HL-60 (cell line): ENCODE results near the gene CDH20.

Experiments
- DNase-seq, 2 experiments: peaks; one replicate each; pipeline ENCODE4 v3.0.0-alpha.2; 2010 to 2020; ENCODE audit warnings: low read depth in 1 of 2, low spot score in 1 of 2
- H3K27ac ChIP-seq: fragments of 250-450 bp; sonication (Bioruptor Pico); replicated peaks from 2 replicates; pipeline ENCODE4 v1.5.1; 2020; ENCODE audit warnings: mild to moderate bottlenecking, moderate library complexity
- H3K27me3 ChIP-seq: fragments of 250-450 bp; sonication (Bioruptor Pico); 2 replicates; pipeline ENCODE4 v1.5.1; 2021; ENCODE audit warnings: mild to moderate bottlenecking, moderate library complexity; ENCODE audit not compliant: insufficient read depth, poor library complexity, severe bottlenecking
- H3K4me3 ChIP-seq: replicated peaks from 2 replicates; pipeline ENCODE4 v1.5.1; 2011; ENCODE audit warnings: mild to moderate bottlenecking, control low read depth, low read length; ENCODE audit not compliant: insufficient read depth
- CTCF ChIP-seq: IDR thresholded peaks from one replicate; pipeline ENCODE4 v1.5.1; 2011; ENCODE audit warnings: low read length, control low read depth, inconsistent platforms; ENCODE audit not compliant: insufficient read depth
- GABPA ChIP-seq: IDR thresholded peaks from 2 replicates; pipeline ENCODE4 v1.6.1; 2012; ENCODE audit warnings: low read depth
- POLR2AphosphoS5 ChIP-seq: IDR thresholded peaks from 2 replicates; pipeline ENCODE4 v1.6.1; 2012; ENCODE audit warnings: low read depth
- REST ChIP-seq: IDR thresholded peaks from 2 replicates; pipeline ENCODE4 v1.6.1; 2012; ENCODE audit warnings: low read depth; ENCODE audit not compliant: insufficient replicate concordance
- SPI1 ChIP-seq: IDR thresholded peaks from 2 replicates; pipeline ENCODE4 v1.6.1; 2012; ENCODE audit warnings: low read depth, mild to moderate bottlenecking, borderline replicate concordance

The CDH20 gene

GRCh38 chr18:61308004-61308403 is 25.2 kb upstream of the CDH20 start:
- no peak overlapping the region for H3K4me3 ChIP-seq
- no peaks in the 10 kb centered on the region for H3K27me3 ChIP-seq
- TF ChIP-seq REST (no peak), GABPA (no peak), SPI1 (no peak), CTCF (no peak), POLR2AphosphoS5 (no peak)
- H3K27ac ChIP-seq = no peak overlapping the region
- DNase-seq = no peak

- Histone ChIP-seq H3K27me3 (no peaks in the 10 kb centered on the region), H3K27ac (no peak overlapping the region), H3K4me3 (no peak overlapping the region)
- no peak for DNase-seq
- TF ChIP-seq GABPA = no peak
- no peak for TF ChIP-seq SPI1
- no peak for TF ChIP-seq REST
- no peak for TF ChIP-seq CTCF
- no peak for TF ChIP-seq POLR2AphosphoS5
These were observed 24.3 kb upstream of the CDH20 start for GRCh38 chr18:61308795-61309393.

DNA sequence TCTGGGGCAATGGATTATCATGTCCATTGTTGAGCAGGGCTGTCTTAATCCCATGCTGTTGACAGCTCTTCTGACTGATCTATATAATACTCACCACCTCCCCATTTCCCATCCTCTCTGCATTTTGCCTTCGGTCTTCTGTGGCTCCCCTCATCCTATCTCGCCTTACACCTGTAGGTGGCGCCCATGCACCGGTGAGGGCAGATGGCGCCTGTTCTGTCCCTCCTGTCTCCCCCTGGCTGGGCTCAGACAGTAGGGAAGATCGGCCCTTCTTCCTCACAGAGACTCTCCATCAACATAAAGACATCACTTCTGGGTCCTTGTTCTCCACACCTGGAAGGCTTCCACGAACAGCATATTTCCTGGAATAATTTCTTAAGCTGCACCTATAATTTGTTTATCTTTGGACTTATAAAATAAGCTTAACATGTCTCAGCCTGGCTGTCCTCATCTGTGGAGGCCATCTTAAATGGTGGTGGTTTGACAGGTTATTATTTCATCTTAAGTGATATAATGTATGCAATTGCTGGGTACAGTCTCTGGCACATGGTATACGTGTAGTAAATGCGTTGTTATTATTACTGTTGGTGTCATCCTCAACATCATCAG is 10.9 kb upstream of the CDH20 start:
- TF ChIP-seq GABPA (no peak), CTCF (peak; percentile 84), SPI1 (no peak)
- peak; percentile 16 to 64 for DNase-seq
- Histone ChIP-seq H3K4me3 (no peak overlapping the region), H3K27me3 (peaks cover 2% of the 10 kb centered on the region), H3K27ac (no peak overlapping the region)

GRCh38 chr18:61323951-61324350 is 9.3 kb upstream of the CDH20 start:
- Histone ChIP-seq H3K27me3 (peaks cover 2% of the 10 kb centered on the region), H3K4me3 (no peak overlapping the region), H3K27ac (no peak overlapping the region)
- TF ChIP-seq GABPA (no peak), CTCF (no peak), POLR2AphosphoS5 (no peak), REST (no peak), SPI1 (no peak)
- no peak for DNase-seq
